ENCODE data around the gene LAIR2.
"Not testable (repeated sequence)": the region's sequence is repeated elsewhere in the genome, so short reads cannot be mapped to it uniquely, and the experiment has no call there.

Gene LAIR2

GRCh38 chr19:54495284-54495683, 7.3 kb upstream of the LAIR2 start:
- not testable (repeated sequence) for DNase-seq

GRCh38 chr19:54497747-54498450, 4.7 kb upstream of the LAIR2 start:
- not testable (repeated sequence) for DNase-seq

- DNase-seq: not testable (repeated sequence)
Observed at GRCh38 chr19:54498451-54498772, 4.2 kb upstream of the LAIR2 start.

GRCh38 chr19:54505542-54505941, 2.9 kb downstream of the LAIR2 start:
- not testable (repeated sequence) for DNase-seq

- DNase-seq: no peak
Observed at GRCh38 chr19:54506079-54506478, 3.4 kb downstream of the LAIR2 start.

GRCh38 chr19:54507038-54507717, 4.5 kb downstream of the LAIR2 start:
- not testable (repeated sequence) for DNase-seq

- no peak for DNase-seq
Observed at GRCh38 chr19:54507824-54508223, 5.2 kb downstream of the LAIR2 start.

- DNase-seq: not testable (repeated sequence)
Observed at GRCh38 chr19:54508487-54508886, 5.9 kb downstream of the LAIR2 start.

GRCh38 chr19:54509200-54509940, 6.7 kb downstream of the LAIR2 start:
- DNase-seq: not testable (repeated sequence)

GRCh38 chr19:54515156-54515555, 12.5 kb downstream of the LAIR2 start:
- DNase-seq: no peak

- DNase-seq: no peak
Observed at GRCh38 chr19:54517483-54517882, 14.9 kb downstream of the LAIR2 start.

- no peak for DNase-seq
Observed at GRCh38 chr19:54518844-54519243, 16.2 kb downstream of the LAIR2 start.

- no peak for DNase-seq
Observed at GRCh38 chr19:54521022-54521859, 18.6 kb downstream of the LAIR2 start.

GRCh38 chr19:54521860-54522513, 19.4 kb downstream of the LAIR2 start:
- DNase-seq: no peak

GRCh38 chr19:54523403-54523802, 20.8 kb downstream of the LAIR2 start:
- DNase-seq: no peak

- DNase-seq: no peak
Observed at GRCh38 chr19:54525636-54526035, 23.0 kb downstream of the LAIR2 start.

- DNase-seq: no peak
Observed at GRCh38 chr19:54526972-54527371, 24.3 kb downstream of the LAIR2 start.

- DNase-seq: no peak
Observed at GRCh38 chr19:54530866-54531265, 28.2 kb downstream of the LAIR2 start.

GRCh38 chr19:54532528-54532927, 29.9 kb downstream of the LAIR2 start:
- no peak for DNase-seq

GRCh38 chr19:54533476-54533875, 30.8 kb downstream of the LAIR2 start:
- no peak for DNase-seq

GRCh38 chr19:54534156-54534555, 31.5 kb downstream of the LAIR2 start:
- no peak for DNase-seq

GRCh38 chr19:54535601-54536000, 33.0 kb downstream of the LAIR2 start:
- no peak for DNase-seq

GRCh38 chr19:54536956-54537355, 34.3 kb downstream of the LAIR2 start:
- no peak for DNase-seq

Measured in NCI-H1694 (cell line).